ENCODE measurements around the gene SATB2. TPM values are rescaled to one million over a fixed set of nuclear protein-coding genes. Genes with fewer than 3 reads are reported as not detected.

Gene SATB2
- total RNA-seq, 2 donors from 2014 or later, result 5.2 to 11.8 TPM

- no peaks in the 10 kb centered on the region for H3K4me1 ChIP-seq (replicated peaks)
- TF ChIP-seq, protein P1, sequence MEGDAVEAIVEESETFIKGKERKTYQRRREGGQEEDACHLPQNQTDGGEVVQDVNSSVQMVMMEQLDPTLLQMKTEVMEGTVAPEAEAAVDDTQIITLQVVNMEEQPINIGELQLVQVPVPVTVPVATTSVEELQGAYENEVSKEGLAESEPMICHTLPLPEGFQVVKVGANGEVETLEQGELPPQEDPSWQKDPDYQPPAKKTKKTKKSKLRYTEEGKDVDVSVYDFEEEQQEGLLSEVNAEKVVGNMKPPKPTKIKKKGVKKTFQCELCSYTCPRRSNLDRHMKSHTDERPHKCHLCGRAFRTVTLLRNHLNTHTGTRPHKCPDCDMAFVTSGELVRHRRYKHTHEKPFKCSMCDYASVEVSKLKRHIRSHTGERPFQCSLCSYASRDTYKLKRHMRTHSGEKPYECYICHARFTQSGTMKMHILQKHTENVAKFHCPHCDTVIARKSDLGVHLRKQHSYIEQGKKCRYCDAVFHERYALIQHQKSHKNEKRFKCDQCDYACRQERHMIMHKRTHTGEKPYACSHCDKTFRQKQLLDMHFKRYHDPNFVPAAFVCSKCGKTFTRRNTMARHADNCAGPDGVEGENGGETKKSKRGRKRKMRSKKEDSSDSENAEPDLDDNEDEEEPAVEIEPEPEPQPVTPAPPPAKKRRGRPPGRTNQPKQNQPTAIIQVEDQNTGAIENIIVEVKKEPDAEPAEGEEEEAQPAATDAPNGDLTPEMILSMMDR (IDR thresholded peaks at IDR 0.05), result no peak
- TF ChIP-seq POLR2A (IDR thresholded peaks at IDR 0.05), result no peak
- no peak for TF ChIP-seq POLR2AphosphoS5 (IDR thresholded peaks at IDR 0.05)
- H3K36me3 ChIP-seq, result no peaks in the 10 kb centered on the region
- H3K27me3 ChIP-seq (replicated peaks; ENCODE audit: insufficient read depth), result no peaks in the 10 kb centered on the region
- H3K9me3 ChIP-seq, result no peaks in the 10 kb centered on the region
- no peak overlapping the region for H3K4me3 ChIP-seq
- no peak for DNase-seq (ENCODE audit: low spot score)
- no peak overlapping the region for H3K27ac ChIP-seq
- intact Hi-C loops (cut with DNase I), result no loop called here
- WGBS, result 65% methylated on average over 5 of the region's 5 CpGs
These were observed 128.3 kb downstream of the SATB2 start for GRCh38 chr2:199329466-199329865.

- Histone ChIP-seq H3K4me3 (no peak overlapping the region), H3K27ac (no peak overlapping the region), H3K27me3 (replicated peaks; ENCODE audit: insufficient read depth) (no peaks in the 10 kb centered on the region), H3K4me1 (replicated peaks) (no peaks in the 10 kb centered on the region), H3K36me3 (no peaks in the 10 kb centered on the region), H3K9me3 (no peaks in the 10 kb centered on the region)
- 66% methylated on average over 4 of the region's 4 CpGs for WGBS
- no peak for DNase-seq (ENCODE audit: low spot score)
- TF ChIP-seq, protein P1 (IDR thresholded peaks at IDR 0.05), result no peak
- TF ChIP-seq POLR2A (IDR thresholded peaks at IDR 0.05) (no peak), POLR2AphosphoS5 (IDR thresholded peaks at IDR 0.05) (no peak)
- intact Hi-C loops (cut with DNase I), result no loop called here
These were observed 128.7 kb downstream of the SATB2 start for GRCh38 chr2:199329031-199329430.

GRCh38 chr2:199325881-199326280, 131.9 kb downstream of the SATB2 start:
- H3K27me3 ChIP-seq (replicated peaks; ENCODE audit: insufficient read depth), result no peaks in the 10 kb centered on the region
- intact Hi-C loops (cut with DNase I), result no loop called here
- no peak for DNase-seq (ENCODE audit: low spot score)
- 78% methylated on average over 1 of the region's 1 CpG for WGBS
- H3K9me3 ChIP-seq, result no peaks in the 10 kb centered on the region
- H3K36me3 ChIP-seq, result no peaks in the 10 kb centered on the region
- H3K4me1 ChIP-seq (replicated peaks), result no peaks in the 10 kb centered on the region
- no peak for TF ChIP-seq POLR2A (IDR thresholded peaks at IDR 0.05)
- TF ChIP-seq POLR2AphosphoS5 (IDR thresholded peaks at IDR 0.05), result no peak
- TF ChIP-seq, protein P1 (IDR thresholded peaks at IDR 0.05), result no peak
- H3K4me3 ChIP-seq, result no peak overlapping the region
- H3K27ac ChIP-seq, result no peak overlapping the region

DNA sequence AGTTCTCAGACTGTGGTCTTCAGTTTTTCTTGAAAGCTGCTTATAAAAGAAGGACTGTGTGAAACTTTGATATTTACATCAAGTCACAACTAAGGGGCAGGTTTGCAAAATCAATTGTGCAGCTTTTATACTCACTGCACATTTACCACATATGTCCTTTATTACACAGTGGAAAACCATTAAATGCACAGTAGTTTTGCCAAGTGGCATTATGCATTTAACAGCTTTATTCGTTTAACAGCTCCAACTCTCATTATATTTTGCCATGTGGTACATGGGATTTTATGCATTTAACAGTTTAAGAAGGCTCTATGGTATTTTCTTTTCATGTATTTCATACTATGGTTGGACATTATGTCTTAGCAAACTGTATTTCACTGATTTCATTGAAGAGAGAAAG, 135.6 kb downstream of the SATB2 start:
- DNase-seq (ENCODE audit: low spot score), result no peak
- H3K27ac ChIP-seq, result no peak overlapping the region
- intact Hi-C loops (cut with DNase I), result no loop called here
- H3K4me3 ChIP-seq, result no peak overlapping the region
- H3K36me3 ChIP-seq, result no peaks in the 10 kb centered on the region
- no peaks in the 10 kb centered on the region for H3K9me3 ChIP-seq
- no peaks in the 10 kb centered on the region for H3K4me1 ChIP-seq (replicated peaks)
- WGBS, result 46% methylated on average over 1 of the region's 1 CpG
- TF ChIP-seq, protein P1 (IDR thresholded peaks at IDR 0.05), result no peak
- no peak for TF ChIP-seq POLR2A (IDR thresholded peaks at IDR 0.05)
- TF ChIP-seq POLR2AphosphoS5 (IDR thresholded peaks at IDR 0.05), result no peak
- H3K27me3 ChIP-seq (replicated peaks; ENCODE audit: insufficient read depth), result no peaks in the 10 kb centered on the region

- no peaks in the 10 kb centered on the region for H3K36me3 ChIP-seq
- intact Hi-C loops (cut with DNase I), result no loop called here
These were observed 140.1 kb downstream of the SATB2 start for GRCh38 chr2:199317646-199318045.

More at GRCh38 chr2:199317646-199318045, 140.1 kb downstream of the SATB2 start:
- H3K27ac ChIP-seq, result no peak overlapping the region
- no peaks in the 10 kb centered on the region for H3K27me3 ChIP-seq (replicated peaks; ENCODE audit: insufficient read depth)
- WGBS, result 98% methylated on average over 5 of the region's 5 CpGs
- no peaks in the 10 kb centered on the region for H3K4me1 ChIP-seq (replicated peaks)
- DNase-seq (ENCODE audit: low spot score), result no peak
- H3K9me3 ChIP-seq, result no peaks in the 10 kb centered on the region
- TF ChIP-seq, protein P1 (IDR thresholded peaks at IDR 0.05), result no peak
- no peak for TF ChIP-seq POLR2A (IDR thresholded peaks at IDR 0.05)
- no peak for TF ChIP-seq POLR2AphosphoS5 (IDR thresholded peaks at IDR 0.05)
- H3K4me3 ChIP-seq, result no peak overlapping the region

All from prostate gland (tissue), 2 donors.